A549 (cell line): Measurements from ENCODE around the gene GALNT18. TPM values are rescaled to one million over a fixed set of nuclear protein-coding genes. Genes with fewer than 3 reads are reported as not detected.

Experiments used
- ATAC-seq, 2 experiments: fragments of 200-7000 bp in 1 of 2; fragments of >200 bp in 1 of 2; cut with Nextera tagmentation in 1 of 2; cut with Tn5 transposase in 1 of 2; 3 replicates each; pipeline versions ENCODE4 v1.8.0 to v1.9.1; 2018 to 2020; ENCODE audit warnings: mild to moderate bottlenecking in 1 of 2, moderate library complexity in 1 of 2
- CTCF ChIA-PET: fragments of 300-600 bp; sonication (Branson Sonifier 250); formaldehyde crosslinking; extraction: SDS; loops from one replicate; lab custom pipeline; 2021; ENCODE audit warnings: antibody characterized with exemption, inconsistent platforms; lab: Yijun Ruan, JAX
- POLR2A ChIA-PET: fragments of 350-600 bp; formaldehyde crosslinking; extraction: SDS; loops from one replicate; lab custom pipeline; 2021; ENCODE audit warnings: antibody characterized with exemption, inconsistent platforms; lab: Yijun Ruan, JAX
- DNase-seq, 2 experiments: peaks; one replicate each; pipeline versions ENCODE4 v3.0.0 to v3.0.0-alpha.2; 2011 to 2016; ENCODE audit warnings: low read depth in 1 of 2, low spot score in 1 of 2
- FAIRE-seq: peaks from 2 replicates; lab custom pipeline; 2011; peaks lifted over from hg19 to GRCh38; lab: Jason Lieb, UNC
- H3K27ac ChIP-seq, 2 experiments: fragments of >200 bp; sonication (Bioruptor Twin); formaldehyde crosslinking; 3 replicates each; pipeline ENCODE4 v1.5.1; 2016 to 2017
- H3K4me1 ChIP-seq: fragments of >200 bp; sonication (Bioruptor Twin); formaldehyde crosslinking; 3 replicates; pipeline ENCODE4 v1.6.1; 2016
- H3K4me2 ChIP-seq: fragments of >200 bp; sonication (Bioruptor Twin); formaldehyde crosslinking; 3 replicates; pipeline ENCODE4 v1.6.1; 2016
- H3K4me3 ChIP-seq: fragments of >200 bp; sonication (Bioruptor Twin); formaldehyde crosslinking; 3 replicates; pipeline ENCODE4 v1.5.1; 2016
- H3K9me3 ChIP-seq: fragments of >200 bp; sonication (Bioruptor Twin); formaldehyde crosslinking; 3 replicates; pipeline ENCODE4 v1.6.1; 2016
- ATOH8 ChIP-seq: fragments of 250-450 bp; sonication (Bioruptor Pico); IDR thresholded peaks from 2 replicates; pipeline ENCODE4 v1.5.0; 2020; ENCODE audit warnings: low read depth, mild to moderate bottlenecking, moderate library complexity
- CBX2 ChIP-seq: fragments of 200-600 bp; sonication (generic); IDR thresholded peaks from 2 replicates; pipeline ENCODE4 v1.6.1; 2016; ENCODE audit warnings: low read depth, mild to moderate bottlenecking, borderline replicate concordance
- CBX8 ChIP-seq: fragments of 200-600 bp; sonication (generic); IDR thresholded peaks from 2 replicates; pipeline ENCODE4 v1.6.1; 2016
- CHD2 ChIP-seq: fragments of 150-350 bp; IDR thresholded peaks from 2 replicates; pipeline ENCODE4 v1.6.1; 2014; ENCODE audit warnings: low read length; ENCODE audit not compliant: partially characterized antibody
- CHD4 ChIP-seq: fragments of 200-600 bp; sonication (generic); IDR thresholded peaks from 2 replicates; pipeline ENCODE4 v1.6.1; 2016; ENCODE audit warnings: antibody characterized with exemption, mild to moderate bottlenecking, borderline replicate concordance
- CTCF ChIP-seq: fragments of >200 bp; sonication (Bioruptor Twin); formaldehyde crosslinking; IDR thresholded peaks from 3 replicates; pipeline ENCODE4 v1.5.1; 2016
- E2F6 ChIP-seq: IDR thresholded peaks from 2 replicates; pipeline ENCODE4 v1.6.1; 2012; ENCODE audit warnings: low read depth, borderline replicate concordance
- FOSL2 ChIP-seq, 2 experiments: fragments of 450-650 bp in 1 of 2; fragments of >200 bp in 1 of 2; sonication (Bioruptor Twin) in 1 of 2; formaldehyde crosslinking; IDR thresholded peaks; 2 replicates each; pipeline versions ENCODE4 v1.5.0 to v1.6.1; 2016 to 2020; ENCODE audit warnings: mild to moderate bottlenecking in 1 of 2, moderate library complexity in 1 of 2
- HDAC2 ChIP-seq: fragments of 200-600 bp; sonication (generic); IDR thresholded peaks from 2 replicates; pipeline ENCODE4 v1.6.1; 2016
- HOXB13 ChIP-seq: fragments of 250-450 bp; sonication (Bioruptor Pico); IDR thresholded peaks from 2 replicates; pipeline ENCODE4 v1.5.0; 2020; ENCODE audit warnings: low read depth, mild to moderate bottlenecking, moderate library complexity
- KDM1A ChIP-seq: fragments of 200-600 bp; sonication (generic); IDR thresholded peaks from 2 replicates; pipeline ENCODE4 v1.6.1; 2016; ENCODE audit warnings: low read depth, mild to moderate bottlenecking
- KDM5A ChIP-seq: fragments of 200-600 bp; sonication (generic); IDR thresholded peaks from 2 replicates; pipeline ENCODE4 v1.6.1; 2016; ENCODE audit warnings: antibody characterized with exemption, mild to moderate bottlenecking
- MAZ ChIP-seq: fragments of 150-350 bp; IDR thresholded peaks from 2 replicates; pipeline ENCODE4 v1.6.1; 2014; ENCODE audit warnings: antibody characterized with exemption, low read depth, low read length, borderline replicate concordance
- MYC ChIP-seq: IDR thresholded peaks from 2 replicates; pipeline ENCODE4 v1.6.1; 2012; ENCODE audit warnings: mild to moderate bottlenecking, inconsistent platforms, low read length, improper control_type of control experiment, borderline replicate concordance
- NPAS2 ChIP-seq: fragments of 250-450 bp; sonication (Bioruptor Pico); IDR thresholded peaks from 2 replicates; pipeline ENCODE4 v1.8.0; 2022; ENCODE audit warnings: mild to moderate bottlenecking, moderate library complexity, borderline replicate concordance
- PHF8 ChIP-seq: fragments of 200-600 bp; sonication (generic); IDR thresholded peaks from 2 replicates; pipeline ENCODE4 v1.6.1; 2016; ENCODE audit warnings: low read depth, mild to moderate bottlenecking, antibody characterized with exemption, moderate library complexity, borderline replicate concordance
- POLR2A ChIP-seq: IDR thresholded peaks from 2 replicates; pipeline ENCODE4 v1.6.1; 2012; ENCODE audit warnings: mild to moderate bottlenecking, low read length
- POLR2AphosphoS2 ChIP-seq: conservative IDR thresholded peaks from 2 replicates; pipeline ENCODE4 v1.6.1; 2012; ENCODE audit warnings: low read length, improper control_type of control experiment, inconsistent platforms
- REST ChIP-seq: fragments of 200-600 bp; sonication (generic); IDR thresholded peaks from 2 replicates; pipeline ENCODE4 v1.6.1; 2016; ENCODE audit warnings: antibody characterized with exemption, mild to moderate bottlenecking, moderate library complexity
- ZNF302 ChIP-seq: fragments of 250-450 bp; sonication (Bioruptor Pico); IDR thresholded peaks from 2 replicates; pipeline ENCODE4 v1.9.0; 2021; ENCODE audit warnings: inconsistent platforms, mild to moderate bottlenecking, moderate library complexity
- WGBS: methylation state at CpG from one replicate; pipeline ENCODE4 v1.1.6; 2017; ENCODE audit errors: missing lambda C conversion rate; 5-methylcytosine and 5-hydroxymethylcytosine counted together
- polyA plus RNA-seq, 4 experiments: library from polyadenylated mRNA; depleted of rRNA in 3 of 4; stranded (reverse); fragments of >200 nt; fragmentation: RNase III in 1 of 4; extraction: RNeasy Plus Mini Kit Qiagen cat#74134 plus additional on column Dnase treatment in 1 of 4; gene quantifications; 2 replicates in 3 of 4; 3 replicates in 1 of 4; pipeline ENCODE4 v1.2.3, GENCODE V29; 2011 to 2017

Gene GALNT18
- polyA plus RNA-seq, 2 of the 4 experiments (the other 2 are of a cell fraction): 6.7 to 16.1 TPM

GRCh38 chr11:11580841-11581411, 40.9 kb downstream of the GALNT18 start:
- no peak for FAIRE-seq
- no peak for TF ChIP-seq POLR2AphosphoS2
- H3K27ac ChIP-seq: peak overlapping the region in 1 of 2 experiments; percentile 31; a peak in 1 of 6 replicates
- H3K4me3 ChIP-seq: no peak overlapping the region
- no peaks in the 10 kb centered on the region for H3K9me3 ChIP-seq
- no peak for ATAC-seq
- DNase-seq: no peak
- POLR2A ChIA-PET: no interaction called here
- CTCF ChIA-PET: interaction anchor here (1.7 to 2.8 kb wide), 2 partner anchors 29 to 207 kb away, joined by 3 to 11 read pairs; no protein-coding TSS in a partner anchor
- H3K4me1 ChIP-seq: peaks cover 29% of the 10 kb centered on the region
- no peak overlapping the region for H3K4me2 ChIP-seq
- 77% methylated on average over 10 of the region's 10 CpGs for WGBS

GRCh38 chr11:11580012-11580411, 41.8 kb downstream of the GALNT18 start:
- ATAC-seq (no peak), FAIRE-seq (no peak), DNase-seq (no peak)
- ChIA-PET CTCF (interaction anchor here (1.7 kb wide), 1 partner anchor 30 kb away, joined by 3 read pairs; no protein-coding TSS in a partner anchor), POLR2A (no interaction called here)
- 0 out of 6 replicates have a peak overlapping the region, but pooled peaks of 1 of the 2 experiments have one; percentile 5 for H3K27ac ChIP-seq
- TF ChIP-seq E2F6 (no peak), ZNF302 (CRISPR knock-in tag) (no peak), CTCF (no peak), PHF8 (no peak), MYC (no peak), KDM1A (no peak), FOSL2 (IDR thresholded peaks at IDR 0.05) (no peak), FOSL2 (CRISPR knock-in tag; IDR thresholded peaks at IDR 0.05) (no peak), CHD2 (no peak), CHD4 (no peak), MAZ (no peak), POLR2A (no peak), HOXB13 (CRISPR knock-in tag) (no peak), HDAC2 (no peak), KDM5A (no peak), NPAS2 (CRISPR knock-in tag) (no peak), ATOH8 (CRISPR knock-in tag) (no peak), REST (no peak), CBX8 (no peak), CBX2 (no peak)
- H3K4me2 ChIP-seq: no peak overlapping the region
- H3K4me3 ChIP-seq: no peak overlapping the region
- peaks cover 24% of the 10 kb centered on the region for H3K4me1 ChIP-seq
- WGBS: 83% methylated on average over 5 of the region's 5 CpGs
- H3K9me3 ChIP-seq: no peaks in the 10 kb centered on the region
